GM19099 (cell line): ENCODE measurements around the gene TPBG.

Source experiments
- POLR2A ChIP-seq: IDR thresholded peaks from 3 replicates; pipeline ENCODE4 v1.6.1; 2011; ENCODE audit warnings: low read depth; ENCODE audit not compliant: insufficient read length; ENCODE audit errors: extremely low read depth

The TPBG gene, protein sequence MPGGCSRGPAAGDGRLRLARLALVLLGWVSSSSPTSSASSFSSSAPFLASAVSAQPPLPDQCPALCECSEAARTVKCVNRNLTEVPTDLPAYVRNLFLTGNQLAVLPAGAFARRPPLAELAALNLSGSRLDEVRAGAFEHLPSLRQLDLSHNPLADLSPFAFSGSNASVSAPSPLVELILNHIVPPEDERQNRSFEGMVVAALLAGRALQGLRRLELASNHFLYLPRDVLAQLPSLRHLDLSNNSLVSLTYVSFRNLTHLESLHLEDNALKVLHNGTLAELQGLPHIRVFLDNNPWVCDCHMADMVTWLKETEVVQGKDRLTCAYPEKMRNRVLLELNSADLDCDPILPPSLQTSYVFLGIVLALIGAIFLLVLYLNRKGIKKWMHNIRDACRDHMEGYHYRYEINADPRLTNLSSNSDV

DNA sequence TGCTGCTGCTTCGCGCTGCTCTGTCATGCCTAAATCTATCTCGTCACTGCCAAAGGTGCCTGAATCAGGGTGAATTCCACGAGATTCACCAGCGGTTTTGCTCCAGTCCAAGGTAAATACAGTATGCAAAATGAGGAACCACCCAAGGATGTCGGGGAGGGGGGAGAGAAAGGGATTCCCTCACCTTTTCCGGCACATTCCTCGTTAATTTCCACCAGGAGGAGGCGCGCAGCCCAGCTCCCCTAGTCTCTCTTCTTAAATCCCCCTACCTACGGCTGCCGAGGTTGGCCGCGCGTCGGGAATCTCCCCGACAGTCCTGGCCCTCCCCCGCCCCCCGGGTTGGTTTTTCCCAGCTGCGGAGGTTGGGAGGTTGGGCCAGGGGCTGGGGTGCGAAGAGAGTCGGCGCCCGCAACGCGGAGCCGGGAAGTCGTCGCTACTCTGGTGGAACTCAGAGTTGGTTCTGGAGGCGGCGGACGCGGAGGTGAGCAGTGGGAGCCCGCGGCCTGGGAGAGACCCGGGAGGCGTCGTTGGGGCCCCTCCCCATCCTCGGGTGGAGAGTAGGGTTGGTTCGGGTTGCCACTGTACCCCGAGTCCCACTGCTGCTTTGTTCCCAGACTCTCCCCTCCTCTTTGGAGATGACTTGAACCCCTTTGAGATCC lies at the start of gene TPBG:
Gene TPBG, plus strand, starts transcription at position 390 of the 659 bp plus-strand sequence. CDS start 1,145 bp downstream, outside the sequence.
- TF ChIP-seq POLR2A = no peak

DNA sequence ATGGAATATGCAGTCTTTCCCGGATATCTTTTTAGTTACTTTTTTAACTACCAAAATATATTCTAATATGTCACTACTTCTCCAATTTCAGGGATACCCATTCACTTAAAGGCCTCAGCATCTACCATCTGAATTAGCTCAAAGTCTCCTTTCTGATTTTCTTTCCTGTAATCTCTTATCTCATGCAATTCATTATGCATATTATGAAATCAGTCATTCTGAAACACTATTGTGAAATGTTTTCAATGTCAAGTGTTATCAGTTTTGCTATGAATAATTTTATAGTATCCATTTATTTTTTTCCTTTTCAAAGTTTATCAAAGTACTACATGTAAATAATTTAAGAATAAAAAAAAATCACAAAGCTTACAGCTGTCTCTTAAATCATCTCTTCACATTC lies 41.2 kb upstream of the TPBG start:
- TF ChIP-seq POLR2A = no peak

DNA sequence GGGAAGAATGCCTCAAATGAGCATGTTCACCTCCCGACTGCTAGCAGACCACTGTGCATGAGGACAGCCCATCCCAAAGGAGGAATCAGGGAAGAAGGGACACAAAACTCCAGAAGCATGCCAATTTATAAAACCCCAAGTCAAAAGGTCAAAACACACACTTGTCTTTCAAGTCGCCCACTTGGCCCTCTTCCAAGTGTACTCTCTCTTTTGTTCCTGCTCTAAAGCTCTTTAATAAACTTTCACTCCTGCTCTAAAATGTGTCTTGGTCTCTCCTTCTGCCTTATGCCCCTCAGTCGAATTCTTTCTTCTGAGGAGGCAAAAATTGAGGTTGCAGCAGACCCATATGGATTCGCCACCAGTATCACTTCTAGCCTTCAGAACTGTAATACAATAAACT lies 33.9 kb upstream of the TPBG start:
- TF ChIP-seq POLR2A = no peak

DNA sequence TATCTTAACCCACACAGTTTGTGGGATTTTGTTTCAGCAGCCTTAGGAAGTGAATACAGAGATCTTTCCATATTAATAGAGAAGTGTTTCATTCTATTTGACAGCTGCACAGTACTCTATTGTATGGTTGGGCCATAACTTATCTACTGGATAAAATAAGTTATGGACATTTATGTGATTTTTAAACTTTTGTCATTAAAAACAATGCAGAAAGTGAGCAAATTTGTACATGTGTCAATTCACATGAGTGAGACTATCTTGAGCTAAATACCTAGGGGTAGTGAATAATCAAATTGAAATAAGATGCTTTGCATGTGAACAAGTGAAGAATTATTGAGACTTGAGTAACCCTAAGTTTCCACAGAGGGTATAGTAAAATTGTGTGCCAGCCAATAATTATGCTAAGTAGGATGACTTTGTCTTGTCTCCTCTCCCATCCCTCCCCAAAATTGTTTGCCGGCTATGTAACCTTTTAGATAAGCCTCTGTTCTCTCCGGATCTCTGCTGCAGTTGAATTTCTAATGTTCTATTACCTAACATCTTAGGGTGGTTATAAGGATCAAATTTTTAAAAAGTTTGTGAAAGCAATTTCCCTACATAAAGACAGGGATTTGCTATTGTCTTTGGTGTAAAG lies 33.3 kb upstream of the TPBG start:
- no peak for TF ChIP-seq POLR2A

DNA sequence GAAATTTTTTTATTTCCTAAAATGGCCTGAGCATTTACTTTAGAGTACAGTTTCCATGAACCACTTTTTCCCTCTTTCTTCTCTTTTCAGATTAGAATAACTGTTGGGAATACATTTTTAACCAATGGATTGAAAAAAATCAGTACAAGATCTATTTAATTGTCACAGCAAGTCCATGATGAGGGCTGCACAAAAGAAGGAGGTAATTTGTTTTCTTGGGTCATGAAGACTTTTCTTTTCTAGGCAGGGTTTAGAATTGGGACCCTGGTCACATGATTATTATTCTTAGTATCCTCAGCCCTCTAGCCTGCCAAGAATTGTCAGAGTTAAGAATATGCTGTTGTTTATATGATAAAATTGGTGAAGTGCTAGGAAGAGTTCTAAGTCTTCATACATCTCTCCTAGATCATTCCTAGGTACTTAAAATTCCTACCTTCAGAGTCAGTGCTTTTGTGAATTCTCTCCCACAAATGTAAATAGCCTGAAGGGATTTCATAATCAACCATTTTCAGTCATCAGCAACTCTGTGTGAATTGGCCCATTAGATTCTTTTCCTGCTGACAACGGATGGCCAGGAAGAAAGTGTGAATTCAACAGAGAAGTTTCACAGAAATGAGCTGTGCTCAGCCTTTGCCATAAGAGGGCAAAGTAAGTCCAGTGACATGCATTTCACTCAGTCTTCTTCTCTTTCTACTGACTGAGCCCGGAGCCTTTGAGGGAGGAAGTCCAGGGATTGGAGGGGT lies 32.4 kb upstream of the TPBG start:
- no peak for TF ChIP-seq POLR2A

DNA sequence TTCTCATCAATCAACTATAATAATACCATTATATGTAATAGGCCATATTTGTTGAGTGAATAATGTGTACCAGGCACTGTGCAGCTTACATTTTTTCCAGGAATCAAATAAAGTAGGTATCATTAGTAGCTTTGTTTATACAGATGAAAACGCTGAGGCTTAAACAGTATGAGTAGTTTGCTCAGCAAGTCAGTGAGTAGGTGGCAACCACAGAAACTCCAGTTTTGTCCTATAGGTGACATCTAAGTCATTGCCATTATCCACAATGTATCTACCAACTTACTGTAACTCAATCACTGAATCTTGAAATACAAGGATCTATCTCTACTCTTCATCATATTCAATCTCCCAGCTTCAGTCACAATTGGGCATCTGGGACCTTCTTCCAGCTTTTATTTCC lies 29.8 kb upstream of the TPBG start:
- no peak for TF ChIP-seq POLR2A

DNA sequence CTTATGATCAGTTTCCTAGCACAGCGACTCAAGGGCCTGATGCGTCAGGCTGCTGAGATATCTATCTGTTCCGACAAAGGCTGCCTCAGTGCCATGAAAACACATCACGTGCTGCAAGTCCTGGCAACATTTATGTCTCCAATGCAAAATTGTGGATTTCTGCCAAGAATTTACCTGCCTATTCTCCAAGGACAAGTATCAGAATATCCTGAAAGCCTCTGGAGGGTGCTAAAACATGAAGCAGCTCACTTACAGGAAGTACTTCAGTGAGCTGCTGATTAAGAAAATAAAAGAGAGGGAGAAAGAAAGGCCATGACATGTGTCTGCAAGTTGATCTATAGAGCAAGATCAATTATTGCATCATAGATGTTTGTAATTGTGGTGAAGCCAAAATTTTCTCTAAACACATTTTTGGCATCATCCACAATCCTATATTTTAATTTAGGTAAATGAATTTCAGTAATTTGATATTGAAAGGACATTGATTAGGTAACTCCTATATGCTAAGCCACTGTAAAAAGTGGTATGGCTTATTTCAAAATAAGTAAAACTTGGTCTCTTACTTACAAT lies 25.8 kb upstream of the TPBG start:
- TF ChIP-seq POLR2A = no peak

DNA sequence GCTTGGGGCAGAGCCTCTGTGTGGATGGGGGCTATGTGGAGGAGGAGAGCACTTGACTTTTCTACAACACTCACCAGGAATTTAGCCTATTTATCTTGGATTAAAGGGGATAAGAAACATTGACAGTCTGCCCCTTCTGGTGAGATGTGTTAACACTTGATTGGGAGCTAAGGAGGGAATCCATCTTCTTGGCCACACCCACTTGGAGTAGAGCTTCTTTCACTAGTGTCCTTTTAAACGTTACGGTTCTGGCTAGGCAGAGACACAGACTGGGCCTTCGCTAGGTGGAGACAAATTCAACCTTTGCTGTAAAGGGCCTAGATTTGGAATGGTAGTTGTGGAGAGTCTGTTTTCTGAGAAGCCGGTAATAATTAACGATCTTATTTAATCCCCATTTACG lies 15.5 kb upstream of the TPBG start:
- TF ChIP-seq POLR2A = no peak

DNA sequence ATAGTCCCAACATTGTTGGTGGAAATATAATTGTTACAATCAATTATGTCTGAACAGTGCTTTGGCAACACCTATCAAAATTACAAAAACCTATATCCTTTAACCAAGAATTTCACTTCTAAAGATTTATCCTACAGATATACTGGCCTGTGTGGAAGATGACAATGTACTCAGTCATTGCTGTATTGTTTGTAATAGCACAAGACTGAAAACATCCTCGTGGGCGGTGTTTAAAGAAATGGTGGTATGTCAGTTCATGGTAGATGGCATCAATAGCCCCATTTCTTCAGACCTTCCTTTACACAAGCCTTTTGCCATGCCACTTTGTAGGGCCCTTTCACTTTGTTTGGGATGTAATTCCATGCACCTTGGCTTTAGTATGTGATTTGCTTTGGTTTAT lies 9.8 kb upstream of the TPBG start:
- no peak for TF ChIP-seq POLR2A

DNA sequence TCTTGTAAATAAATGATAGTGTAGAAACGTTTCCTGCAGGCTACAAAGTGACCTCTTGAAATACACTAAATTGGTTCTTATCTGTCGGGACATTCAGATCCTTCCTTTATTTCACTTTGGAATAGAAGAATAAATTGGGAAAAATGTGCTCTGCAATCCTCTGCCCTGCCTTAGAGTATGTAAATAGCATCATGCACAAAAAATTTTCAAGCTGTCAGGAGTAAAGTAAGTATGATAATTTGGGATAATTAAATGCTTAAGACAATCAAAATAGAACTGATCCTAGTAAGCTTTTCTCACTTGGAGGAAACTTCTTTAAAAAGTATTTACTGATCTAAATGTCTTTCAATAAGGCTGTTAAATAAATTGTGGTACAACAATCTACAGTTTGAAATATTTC lies 3.1 kb upstream of the TPBG start:
- TF ChIP-seq POLR2A = no peak

DNA sequence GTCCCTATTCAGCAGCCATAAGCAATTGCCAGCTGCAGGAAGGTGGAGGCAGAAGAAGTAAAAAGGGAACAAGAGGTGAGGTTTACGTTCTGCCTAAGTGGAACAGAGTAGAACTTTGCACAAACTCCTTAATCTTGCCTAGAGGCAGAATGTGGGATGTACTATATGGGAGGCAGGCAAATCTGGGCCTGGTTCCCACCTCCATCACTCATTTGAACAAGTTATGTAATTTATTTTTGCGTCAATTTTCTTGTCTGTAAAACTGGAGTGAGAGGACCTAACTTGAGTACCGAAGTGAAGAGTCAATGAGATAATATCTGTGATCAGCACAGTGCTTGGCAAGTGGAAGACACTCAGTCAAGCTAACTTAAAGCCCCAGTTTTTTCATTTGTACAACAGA lies 2.0 kb upstream of the TPBG start:
- no peak for TF ChIP-seq POLR2A

DNA sequence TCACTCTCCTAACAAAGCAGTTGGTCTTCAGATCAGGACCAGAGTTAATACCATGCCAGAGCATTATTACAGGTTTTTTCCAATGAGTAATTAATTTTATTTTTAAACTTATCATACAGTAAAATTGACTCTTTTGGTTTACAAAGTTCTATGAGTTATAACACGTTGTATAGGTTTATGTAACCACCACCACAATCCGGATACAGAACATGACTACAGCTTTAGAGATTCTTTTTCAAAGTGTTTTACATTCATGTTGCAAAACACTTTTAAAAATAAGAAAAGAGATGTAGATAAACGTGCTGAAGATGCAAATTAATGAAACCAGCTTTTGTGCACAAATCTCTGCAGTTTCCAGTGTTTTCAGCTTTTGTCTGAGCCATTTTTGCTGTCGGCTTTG lies 1.5 kb upstream of the TPBG start:
- TF ChIP-seq POLR2A = no peak

DNA sequence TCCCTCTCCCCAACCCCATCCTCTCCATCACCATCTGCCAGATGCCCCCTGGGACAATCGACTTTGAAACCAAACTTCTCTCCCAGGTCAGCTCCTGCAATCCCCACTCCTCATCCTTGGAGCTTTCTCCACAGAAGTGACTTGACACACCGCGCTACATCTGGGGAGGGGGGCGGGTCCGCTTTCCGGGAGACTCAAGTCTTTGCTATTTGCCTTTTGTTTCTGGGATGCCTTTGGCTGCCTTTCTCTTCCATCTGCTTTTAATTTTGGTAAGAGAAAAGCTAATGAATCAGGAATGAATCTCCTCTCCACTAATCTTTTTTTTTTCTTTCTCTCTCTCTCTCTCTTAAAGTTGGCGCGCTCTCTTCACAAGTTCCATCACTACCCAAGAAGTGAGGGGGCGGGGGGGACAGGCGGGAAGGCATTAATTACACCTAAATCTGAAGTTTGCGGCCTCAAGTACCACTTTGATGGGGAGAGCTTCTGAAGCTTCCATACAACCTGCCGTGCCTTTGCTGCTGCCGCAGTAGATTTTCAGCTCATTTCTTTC lies 664 bp upstream of the TPBG start:
- TF ChIP-seq POLR2A = no peak
